Stomach (tissue), 4 donors: ENCODE results near the gene PRSS2.

ENCODE experiments used
- POLR2AphosphoS5 ChIP-seq, 3 donors: sonication (generic); formaldehyde crosslinking; IDR thresholded peaks; one replicate each; pipeline ENCODE4 v1.6.1; 2016; ENCODE audit warnings: antibody characterized with exemption in 3 of 3
- TF ChIP-seq, protein P1 (sequence below), 7 experiments: fragments of 450-650 bp in 4 of 7; fragments of 200-600 bp in 3 of 7; sonication (generic) in 3 of 7; IDR thresholded peaks; one replicate each; pipeline ENCODE4 v1.5.1; 2016 to 2019; ENCODE audit warnings: antibody characterized with exemption in 7 of 7, control low read depth in 2 of 7, mild to moderate bottlenecking in 1 of 7

DNA sequence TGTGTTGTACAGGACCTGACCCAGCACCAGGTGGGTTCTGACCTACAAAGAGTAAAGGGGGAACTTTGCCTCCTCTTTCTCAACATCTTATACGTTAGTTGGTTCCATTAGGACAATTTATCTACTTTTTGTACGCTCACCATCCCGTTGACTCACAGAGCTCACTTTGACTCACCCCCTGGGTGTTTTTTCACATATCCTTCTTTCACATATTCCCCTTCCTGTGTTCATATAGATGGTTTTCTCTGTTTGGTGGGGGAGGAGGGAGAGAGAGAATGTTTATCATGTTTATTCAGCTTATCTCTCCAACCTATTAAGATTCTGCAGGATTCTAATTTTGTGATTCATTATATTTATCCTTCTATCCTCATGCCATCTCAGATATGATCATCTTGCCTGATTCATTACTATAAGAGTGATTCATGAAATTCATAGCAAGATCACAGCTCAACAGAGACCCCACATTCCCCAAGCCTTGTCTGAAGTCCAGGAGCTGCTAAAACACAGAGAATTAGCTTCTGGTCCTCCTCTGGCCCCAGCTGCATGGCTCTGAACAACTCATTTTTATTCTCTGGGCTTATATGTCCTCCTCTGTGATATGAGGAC is 37.2 kb downstream of the PRSS2 start:
- TF ChIP-seq, protein P1, sequence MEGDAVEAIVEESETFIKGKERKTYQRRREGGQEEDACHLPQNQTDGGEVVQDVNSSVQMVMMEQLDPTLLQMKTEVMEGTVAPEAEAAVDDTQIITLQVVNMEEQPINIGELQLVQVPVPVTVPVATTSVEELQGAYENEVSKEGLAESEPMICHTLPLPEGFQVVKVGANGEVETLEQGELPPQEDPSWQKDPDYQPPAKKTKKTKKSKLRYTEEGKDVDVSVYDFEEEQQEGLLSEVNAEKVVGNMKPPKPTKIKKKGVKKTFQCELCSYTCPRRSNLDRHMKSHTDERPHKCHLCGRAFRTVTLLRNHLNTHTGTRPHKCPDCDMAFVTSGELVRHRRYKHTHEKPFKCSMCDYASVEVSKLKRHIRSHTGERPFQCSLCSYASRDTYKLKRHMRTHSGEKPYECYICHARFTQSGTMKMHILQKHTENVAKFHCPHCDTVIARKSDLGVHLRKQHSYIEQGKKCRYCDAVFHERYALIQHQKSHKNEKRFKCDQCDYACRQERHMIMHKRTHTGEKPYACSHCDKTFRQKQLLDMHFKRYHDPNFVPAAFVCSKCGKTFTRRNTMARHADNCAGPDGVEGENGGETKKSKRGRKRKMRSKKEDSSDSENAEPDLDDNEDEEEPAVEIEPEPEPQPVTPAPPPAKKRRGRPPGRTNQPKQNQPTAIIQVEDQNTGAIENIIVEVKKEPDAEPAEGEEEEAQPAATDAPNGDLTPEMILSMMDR (IDR thresholded peaks at IDR 0.05), result no peak
- no peak for TF ChIP-seq POLR2AphosphoS5 (IDR thresholded peaks at IDR 0.05)
